ENCODE measurements around the gene CABP7. TPM values are rescaled to one million over a fixed set of nuclear protein-coding genes. Genes with fewer than 3 reads are reported as not detected.

Gene CABP7
- total RNA-seq, 1 donor from 2014 or later = 14.6 TPM

DNA sequence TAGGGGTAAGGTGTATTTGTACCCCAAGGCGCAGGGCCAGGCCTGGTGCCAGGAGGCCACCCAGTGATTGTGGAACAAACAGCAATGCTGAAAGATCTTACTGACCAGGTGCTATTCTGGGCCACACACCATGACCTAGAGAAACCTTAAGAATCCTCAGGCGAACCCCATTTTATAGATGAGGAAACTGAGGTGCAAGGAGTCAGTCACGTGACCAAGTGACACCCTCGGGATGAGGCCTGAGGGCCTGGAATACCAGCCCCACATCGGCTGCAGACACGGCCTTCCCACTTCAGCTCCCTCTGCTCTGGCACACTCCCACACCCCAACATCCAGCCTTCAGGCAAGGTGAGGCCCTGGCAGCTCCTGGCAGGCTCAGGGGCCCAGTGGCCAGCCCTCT is 13.1 kb downstream of the CABP7 start:
- no peak overlapping the region for H3K27ac Mint-ChIP-seq (ENCODE audit: unreplicated experiment)

DNA sequence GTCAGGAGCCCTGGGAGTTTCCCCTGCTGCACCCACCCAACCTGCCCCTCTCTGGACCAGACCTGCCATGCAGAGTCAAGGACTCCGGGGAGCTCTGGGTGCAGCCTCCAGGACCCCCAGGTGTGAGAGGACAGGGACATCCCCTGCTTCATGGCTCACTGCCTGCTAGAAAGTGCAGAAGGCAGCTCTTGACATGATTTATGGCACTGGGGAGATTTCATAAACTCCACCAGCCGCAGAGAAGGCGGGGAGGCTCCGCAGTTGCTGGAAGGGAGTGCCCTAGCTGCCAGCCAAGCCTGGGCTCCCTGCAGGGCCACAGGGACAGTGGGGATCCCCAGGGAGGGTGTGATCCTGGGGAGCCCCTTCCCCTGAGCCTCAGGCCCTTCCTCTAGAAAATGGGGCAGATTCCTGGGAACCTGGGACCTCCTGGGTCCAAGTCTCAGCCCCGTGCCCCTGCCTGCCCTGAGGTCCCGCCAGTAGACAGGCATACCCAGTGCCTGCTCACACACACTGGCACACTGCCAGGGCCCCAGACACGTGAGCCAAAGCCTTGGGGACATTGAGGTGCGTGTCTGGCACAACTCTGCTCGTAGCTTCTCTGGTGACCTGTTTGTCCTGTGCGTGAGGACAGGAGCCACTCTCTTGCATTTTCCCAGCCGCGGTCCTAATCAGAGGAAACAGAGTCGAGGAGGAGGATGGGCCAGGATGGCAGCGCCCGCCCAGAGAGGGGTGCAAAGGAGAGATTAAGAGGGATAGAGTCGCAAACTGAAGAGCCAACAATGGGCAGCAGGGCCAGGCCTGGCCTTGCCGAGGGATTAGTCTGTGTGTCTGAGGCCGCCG is 13.8 kb downstream of the CABP7 start:
- TF ChIP-seq, protein P1, sequence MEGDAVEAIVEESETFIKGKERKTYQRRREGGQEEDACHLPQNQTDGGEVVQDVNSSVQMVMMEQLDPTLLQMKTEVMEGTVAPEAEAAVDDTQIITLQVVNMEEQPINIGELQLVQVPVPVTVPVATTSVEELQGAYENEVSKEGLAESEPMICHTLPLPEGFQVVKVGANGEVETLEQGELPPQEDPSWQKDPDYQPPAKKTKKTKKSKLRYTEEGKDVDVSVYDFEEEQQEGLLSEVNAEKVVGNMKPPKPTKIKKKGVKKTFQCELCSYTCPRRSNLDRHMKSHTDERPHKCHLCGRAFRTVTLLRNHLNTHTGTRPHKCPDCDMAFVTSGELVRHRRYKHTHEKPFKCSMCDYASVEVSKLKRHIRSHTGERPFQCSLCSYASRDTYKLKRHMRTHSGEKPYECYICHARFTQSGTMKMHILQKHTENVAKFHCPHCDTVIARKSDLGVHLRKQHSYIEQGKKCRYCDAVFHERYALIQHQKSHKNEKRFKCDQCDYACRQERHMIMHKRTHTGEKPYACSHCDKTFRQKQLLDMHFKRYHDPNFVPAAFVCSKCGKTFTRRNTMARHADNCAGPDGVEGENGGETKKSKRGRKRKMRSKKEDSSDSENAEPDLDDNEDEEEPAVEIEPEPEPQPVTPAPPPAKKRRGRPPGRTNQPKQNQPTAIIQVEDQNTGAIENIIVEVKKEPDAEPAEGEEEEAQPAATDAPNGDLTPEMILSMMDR (IDR thresholded peaks at IDR 0.05; ENCODE audit: partially characterized antibody, unreplicated experiment) = no peak
- peaks cover 1% of the 10 kb centered on the region for H3K4me1 Mint-ChIP-seq (ENCODE audit: low read depth, unreplicated experiment)
- H3K36me3 Mint-ChIP-seq (ENCODE audit: unreplicated experiment) = no peaks in the 10 kb centered on the region
- no peak overlapping the region for H3K4me3 Mint-ChIP-seq (ENCODE audit: unreplicated experiment)
- DNase-seq = no peak
- H3K27ac Mint-ChIP-seq (ENCODE audit: unreplicated experiment) = no peak overlapping the region
- H3K9me3 Mint-ChIP-seq (ENCODE audit: unreplicated experiment) = peaks cover 4% of the 10 kb centered on the region
- H3K27me3 Mint-ChIP-seq (ENCODE audit: unreplicated experiment) = peaks cover 8% of the 10 kb centered on the region

More for the DNA sequence above, 13.1 kb downstream of the CABP7 start:
- no peak for DNase-seq
- peaks cover 8% of the 10 kb centered on the region for H3K27me3 Mint-ChIP-seq (ENCODE audit: unreplicated experiment)
- TF ChIP-seq, protein P1 (IDR thresholded peaks at IDR 0.05; ENCODE audit: partially characterized antibody, unreplicated experiment) = no peak
- no peak overlapping the region for H3K4me3 Mint-ChIP-seq (ENCODE audit: unreplicated experiment)
- peaks cover 4% of the 10 kb centered on the region for H3K9me3 Mint-ChIP-seq (ENCODE audit: unreplicated experiment)
- H3K4me1 Mint-ChIP-seq (ENCODE audit: low read depth, unreplicated experiment) = peaks cover 1% of the 10 kb centered on the region
- no peaks in the 10 kb centered on the region for H3K36me3 Mint-ChIP-seq (ENCODE audit: unreplicated experiment)

DNA sequence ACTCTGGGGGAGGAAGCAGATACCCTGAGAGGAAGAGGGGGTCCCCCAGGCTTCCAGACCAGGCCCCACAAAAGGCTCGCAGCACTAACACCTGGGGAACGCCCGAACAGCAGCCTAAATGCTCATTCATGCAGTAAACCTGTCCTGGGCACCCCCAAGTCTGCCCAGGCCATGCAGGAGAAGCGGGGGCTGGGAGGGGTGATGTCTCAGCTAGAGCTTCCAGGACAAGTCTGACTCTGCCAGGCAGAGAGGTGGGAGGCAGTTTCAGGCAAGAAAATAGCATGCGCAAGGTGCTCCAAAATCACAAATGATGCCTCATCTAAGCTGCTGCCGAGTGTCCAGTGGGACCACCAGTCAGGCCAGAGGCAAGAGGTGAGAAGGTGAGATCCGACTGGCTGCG is 14.6 kb downstream of the CABP7 start:
- H3K27ac Mint-ChIP-seq (ENCODE audit: unreplicated experiment) = no peak overlapping the region
- TF ChIP-seq, protein P1 (IDR thresholded peaks at IDR 0.05; ENCODE audit: partially characterized antibody, unreplicated experiment) = no peak

DNA sequence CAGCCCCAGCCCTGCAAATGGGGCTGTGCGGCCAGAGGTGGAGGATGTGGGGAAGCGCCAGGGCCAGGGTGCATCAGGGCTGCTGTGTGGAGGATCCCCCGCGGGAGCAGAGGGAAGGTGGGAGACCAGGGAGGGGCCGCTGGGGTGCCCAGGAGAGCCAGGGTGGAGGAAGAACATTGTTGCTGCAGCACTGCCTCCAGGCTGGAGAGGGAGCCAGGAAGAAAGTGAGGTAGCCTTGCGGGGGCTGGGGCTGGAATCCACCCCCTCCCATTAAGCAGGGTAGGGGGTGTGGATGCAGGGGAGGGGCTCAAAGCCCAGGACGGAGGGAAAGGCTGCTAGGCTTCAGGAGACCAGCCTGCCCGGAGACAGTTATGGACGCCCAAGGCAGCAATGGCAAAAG is 15.0 kb downstream of the CABP7 start:
- Mint-ChIP-seq H3K4me1 (ENCODE audit: low read depth, unreplicated experiment) (peaks cover 1% of the 10 kb centered on the region), H3K27me3 (ENCODE audit: unreplicated experiment) (peaks cover 7% of the 10 kb centered on the region), H3K4me3 (ENCODE audit: unreplicated experiment) (no peak overlapping the region), H3K27ac (ENCODE audit: unreplicated experiment) (no peak overlapping the region), H3K36me3 (ENCODE audit: unreplicated experiment) (no peaks in the 10 kb centered on the region), H3K9me3 (ENCODE audit: unreplicated experiment) (peaks cover 3% of the 10 kb centered on the region)
- DNase-seq = no peak
- TF ChIP-seq, protein P1 (IDR thresholded peaks at IDR 0.05; ENCODE audit: partially characterized antibody, unreplicated experiment) = no peak

More for the DNA sequence above, 14.6 kb downstream of the CABP7 start:
- Mint-ChIP-seq H3K4me3 (ENCODE audit: unreplicated experiment) (no peak overlapping the region), H3K27me3 (ENCODE audit: unreplicated experiment) (peaks cover 7% of the 10 kb centered on the region), H3K36me3 (ENCODE audit: unreplicated experiment) (no peaks in the 10 kb centered on the region), H3K9me3 (ENCODE audit: unreplicated experiment) (peaks cover 3% of the 10 kb centered on the region), H3K4me1 (ENCODE audit: low read depth, unreplicated experiment) (peaks cover 1% of the 10 kb centered on the region)
- DNase-seq = no peak

DNA sequence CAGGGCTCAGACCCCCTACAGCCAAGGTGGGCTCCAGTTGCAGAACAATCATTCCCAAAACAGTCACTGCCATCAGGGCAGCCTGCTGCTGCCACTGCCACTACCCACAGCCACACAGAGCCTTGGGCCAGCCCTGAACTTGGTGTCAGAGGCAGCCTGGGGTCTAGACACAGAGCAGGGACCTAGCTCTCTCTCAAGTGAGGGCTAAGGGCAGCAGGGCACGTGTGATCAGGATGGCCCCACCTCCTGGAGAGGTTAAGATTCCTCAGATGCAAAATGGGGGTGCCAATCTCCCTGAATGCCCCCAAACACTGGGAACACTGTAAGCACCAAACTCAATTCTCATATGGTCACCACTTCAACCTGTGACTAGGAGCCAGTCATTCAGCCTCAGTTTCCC is 15.6 kb downstream of the CABP7 start:
- Mint-ChIP-seq H3K27ac (ENCODE audit: unreplicated experiment) (no peak overlapping the region), H3K9me3 (ENCODE audit: unreplicated experiment) (peaks cover 3% of the 10 kb centered on the region), H3K4me3 (ENCODE audit: unreplicated experiment) (no peak overlapping the region)

More for the DNA sequence above, 15.6 kb downstream of the CABP7 start:
- DNase-seq = no peak
- TF ChIP-seq, protein P1 (IDR thresholded peaks at IDR 0.05; ENCODE audit: partially characterized antibody, unreplicated experiment) = no peak
- Mint-ChIP-seq H3K27me3 (ENCODE audit: unreplicated experiment) (peaks cover 7% of the 10 kb centered on the region), H3K4me1 (ENCODE audit: low read depth, unreplicated experiment) (peaks cover 1% of the 10 kb centered on the region), H3K36me3 (ENCODE audit: unreplicated experiment) (no peaks in the 10 kb centered on the region)

All from glutamatergic neuron (in vitro differentiated cells).